Activated T-cell treated with anti-CD3 and anti-CD28 coated beads, Interleukin-2, amount 50 U/mL, for 72 hours (primary cell): Measurements from ENCODE around the gene MT3. TPM values are rescaled to one million over a fixed set of nuclear protein-coding genes. Genes with fewer than 3 reads are reported as not detected.

ENCODE experiments used
- ATAC-seq, 2 donors: fragments of 150-1000 bp; cut with Tn5 transposase; replicated peaks in 1 of 2; 2 replicates each; pipeline ENCODE4 v1.10.0; 2021; ENCODE audit warnings: moderate library complexity in 2 of 2, mild to moderate bottlenecking in 1 of 2
- DNase-seq, 2 donors: peaks; one replicate each; pipeline ENCODE4 v3.0.0; 2021 to 2022; ENCODE audit warnings: mixed read lengths in 1 of 2
- H3K27ac Mint-ChIP-seq: one replicate; pipeline ENCODE4 v1.8.0; 2022; ENCODE audit warnings: mild to moderate bottlenecking, moderate library complexity, mixed read lengths
- H3K27me3 Mint-ChIP-seq: one replicate; pipeline ENCODE4 v1.8.0; 2022; ENCODE audit warnings: low read depth, mixed read lengths
- H3K36me3 Mint-ChIP-seq, 2 donors: one replicate each; pipeline ENCODE4 v1.8.0; 2022; ENCODE audit warnings: mixed read lengths in 2 of 2, mild to moderate bottlenecking in 1 of 2; ENCODE audit not compliant: insufficient read depth in 2 of 2
- H3K4me1 Mint-ChIP-seq: one replicate; pipeline ENCODE4 v1.8.0; 2022; ENCODE audit warnings: low read depth, mixed read lengths
- H3K4me3 Mint-ChIP-seq, 2 donors: one replicate each; pipeline ENCODE4 v1.8.0; 2022; ENCODE audit warnings: mild to moderate bottlenecking in 2 of 2, mixed read lengths in 2 of 2, moderate library complexity in 2 of 2
- H3K9me3 Mint-ChIP-seq, 2 donors: one replicate each; pipeline ENCODE4 v1.8.0; 2022; ENCODE audit warnings: mixed read lengths in 2 of 2
- total RNA-seq, 2 donors: library from RNA; stranded (reverse); gene quantifications; one replicate each; pipeline ENCODE4 v1.2.3, GENCODE V29; 2022

Gene MT3
- total RNA-seq, 2 donors from 2014 or later, result 3.9 to 6.8 TPM

- H3K36me3 Mint-ChIP-seq, result no peaks in the 10 kb centered on the region
- H3K27ac Mint-ChIP-seq, result no peak overlapping the region
- H3K27me3 Mint-ChIP-seq, result peaks cover 38% of the 10 kb centered on the region
- H3K4me3 Mint-ChIP-seq, result no peak overlapping the region
- peaks cover 14% of the 10 kb centered on the region for H3K4me1 Mint-ChIP-seq
- DNase-seq, result no peak
- no peak for ATAC-seq
- H3K9me3 Mint-ChIP-seq, result no peaks in the 10 kb centered on the region
Measured at GRCh38 chr16:56591377-56592060, 2.2 kb downstream of the MT3 start.

DNA sequence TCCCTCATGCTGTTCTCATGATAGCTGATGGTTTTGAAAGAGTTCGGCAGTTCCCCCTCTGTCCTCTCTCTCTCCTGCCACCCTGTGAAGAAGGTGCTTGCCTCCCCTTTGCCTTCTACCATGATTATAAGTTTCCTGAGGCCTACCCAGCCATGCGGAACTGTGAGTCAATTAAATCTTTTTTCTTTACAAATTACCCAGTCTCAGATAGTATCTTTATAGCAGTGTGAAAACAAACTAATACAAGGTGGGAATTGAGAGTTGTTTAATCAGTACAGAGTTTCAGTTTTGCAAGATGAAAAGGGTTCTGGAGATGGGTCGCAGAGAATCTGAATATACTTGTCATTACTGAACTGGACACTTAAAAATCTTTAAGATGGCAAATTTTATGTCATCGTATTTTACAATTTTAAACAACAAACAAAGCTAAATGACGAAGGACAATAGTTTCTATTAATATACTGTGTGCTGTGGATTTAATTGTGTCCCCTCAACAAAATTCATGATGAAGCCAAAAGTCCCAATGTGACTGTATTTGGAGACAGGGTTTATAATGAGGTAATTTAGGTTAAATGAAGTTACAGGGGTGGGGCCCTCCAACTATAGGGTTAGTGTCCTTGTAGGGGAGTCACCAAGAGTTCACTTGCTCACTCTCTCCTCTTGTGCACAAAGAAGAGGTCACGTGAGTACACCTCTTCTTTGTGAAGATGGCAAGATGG is 4.4 kb downstream of the MT3 start:
- Mint-ChIP-seq H3K4me3 (no peak overlapping the region), H3K4me1 (peaks cover 18% of the 10 kb centered on the region), H3K27ac (no peak overlapping the region), H3K9me3 (no peaks in the 10 kb centered on the region), H3K27me3 (peaks cover 23% of the 10 kb centered on the region), H3K36me3 (no peaks in the 10 kb centered on the region)
- no peak for DNase-seq
- ATAC-seq, result no peak

- H3K27ac Mint-ChIP-seq, result no peak overlapping the region
- H3K4me3 Mint-ChIP-seq, result no peak overlapping the region
- H3K27me3 Mint-ChIP-seq, result peaks cover 19% of the 10 kb centered on the region
- peaks cover 16% of the 10 kb centered on the region for H3K4me1 Mint-ChIP-seq
- no peaks in the 10 kb centered on the region for H3K36me3 Mint-ChIP-seq
- ATAC-seq, result no peak
- no peak for DNase-seq
- H3K9me3 Mint-ChIP-seq, result no peaks in the 10 kb centered on the region
Measured at GRCh38 chr16:56594292-56594619, 4.9 kb downstream of the MT3 start.

DNA sequence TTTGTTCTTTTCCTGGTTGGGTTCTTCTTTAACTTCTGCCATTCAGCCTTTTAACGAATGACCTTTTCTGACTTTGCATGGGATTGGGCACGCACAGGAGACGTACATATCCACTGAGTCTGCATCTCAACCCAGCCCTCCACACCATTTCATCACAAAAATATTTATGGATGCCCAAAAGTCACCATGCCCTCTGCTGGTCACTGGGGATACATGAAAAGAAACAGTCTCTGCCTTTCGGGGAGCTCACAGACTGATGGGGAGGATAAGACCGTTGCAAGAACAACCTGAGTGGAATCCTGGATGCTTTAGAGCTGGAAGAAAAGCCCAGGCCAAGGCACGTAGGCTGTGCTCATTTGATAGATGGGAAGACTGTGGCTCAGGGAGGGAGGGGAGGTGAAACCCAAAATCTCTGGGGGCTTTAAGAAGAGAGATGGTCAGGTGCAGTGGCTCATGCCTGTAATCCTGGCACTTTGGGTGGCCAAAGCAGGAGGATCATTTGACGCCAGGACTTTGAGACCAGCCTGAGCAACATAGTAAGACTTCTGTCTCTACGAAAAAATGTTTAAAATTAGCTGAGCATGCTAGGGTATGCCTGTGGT is 11.2 kb downstream of the MT3 start:
- H3K36me3 Mint-ChIP-seq, result no peaks in the 10 kb centered on the region
- peaks cover 17% of the 10 kb centered on the region for H3K4me1 Mint-ChIP-seq
- no peaks in the 10 kb centered on the region for H3K9me3 Mint-ChIP-seq
- peak; percentile 33 to 45 for DNase-seq
- peak; percentile 46 to 54 for ATAC-seq
- H3K27me3 Mint-ChIP-seq, result peaks cover 14% of the 10 kb centered on the region
- no peak overlapping the region for H3K27ac Mint-ChIP-seq
- H3K4me3 Mint-ChIP-seq, result no peak overlapping the region

- no peak for DNase-seq
- Mint-ChIP-seq H3K4me1 (peaks cover 25% of the 10 kb centered on the region), H3K36me3 (no peaks in the 10 kb centered on the region), H3K27me3 (peaks cover 14% of the 10 kb centered on the region), H3K9me3 (peaks cover 0 to 2% of the 10 kb centered on the region in 2 donors), H3K4me3 (no peak overlapping the region), H3K27ac (no peak overlapping the region)
- no peak for ATAC-seq
Measured at GRCh38 chr16:56601325-56601724, 12.0 kb downstream of the MT3 start.

GRCh38 chr16:56603589-56603988 is 14.3 kb downstream of the MT3 start:
- ATAC-seq (no peak), DNase-seq (no peak)
- peaks cover 38% of the 10 kb centered on the region for H3K4me1 Mint-ChIP-seq

GRCh38 chr16:56604966-56605365 is 15.6 kb downstream of the MT3 start:
- no peak overlapping the region for H3K4me3 Mint-ChIP-seq

More at GRCh38 chr16:56603589-56603988, 14.3 kb downstream of the MT3 start:
- H3K4me3 Mint-ChIP-seq, result no peak overlapping the region
- H3K27ac Mint-ChIP-seq, result no peak overlapping the region
- peaks cover 0 to 1% of the 10 kb centered on the region in 2 donors for H3K36me3 Mint-ChIP-seq
- peaks cover 14% of the 10 kb centered on the region for H3K27me3 Mint-ChIP-seq
- H3K9me3 Mint-ChIP-seq, result peaks cover 0 to 2% of the 10 kb centered on the region in 2 donors

GRCh38 chr16:56605475-56605874 is 16.1 kb downstream of the MT3 start:
- peaks cover 2 to 10% of the 10 kb centered on the region in 2 donors for H3K36me3 Mint-ChIP-seq
- H3K27ac Mint-ChIP-seq, result no peak overlapping the region
- H3K4me3 Mint-ChIP-seq, result no peak overlapping the region
- H3K4me1 Mint-ChIP-seq, result peaks cover 47% of the 10 kb centered on the region
- peaks cover 9% of the 10 kb centered on the region for H3K27me3 Mint-ChIP-seq
- DNase-seq, result no peak
- peaks cover 0 to 2% of the 10 kb centered on the region in 2 donors for H3K9me3 Mint-ChIP-seq
- no peak for ATAC-seq

More at GRCh38 chr16:56604966-56605365, 15.6 kb downstream of the MT3 start:
- H3K4me1 Mint-ChIP-seq, result peaks cover 46% of the 10 kb centered on the region
- no peak overlapping the region for H3K27ac Mint-ChIP-seq
- H3K9me3 Mint-ChIP-seq, result peaks cover 0 to 2% of the 10 kb centered on the region in 2 donors
- DNase-seq (no peak), ATAC-seq (no peak)
- H3K36me3 Mint-ChIP-seq, result peaks cover 2 to 10% of the 10 kb centered on the region in 2 donors
- peaks cover 14% of the 10 kb centered on the region for H3K27me3 Mint-ChIP-seq

DNA sequence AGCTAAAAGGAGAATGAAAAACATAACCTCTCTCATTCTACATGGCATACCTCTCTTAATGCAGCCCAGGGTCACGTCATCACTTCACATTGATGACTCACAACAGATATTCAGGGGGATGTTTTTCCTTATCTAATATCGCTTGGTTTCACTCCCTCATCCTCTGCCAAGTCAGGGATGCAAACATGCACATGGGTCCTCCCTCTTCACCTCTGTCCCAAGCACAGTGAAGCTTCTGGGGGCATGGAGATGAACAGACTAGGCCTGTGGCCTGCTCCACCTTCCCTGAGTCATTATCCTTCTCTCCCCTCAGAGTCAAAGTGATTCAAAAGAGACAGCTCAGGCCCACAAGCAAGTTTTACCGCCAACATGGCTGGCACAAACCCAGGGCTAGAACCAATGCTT is 16.7 kb downstream of the MT3 start:
- H3K36me3 Mint-ChIP-seq, result peaks cover 2 to 10% of the 10 kb centered on the region in 2 donors
- H3K4me1 Mint-ChIP-seq, result peaks cover 51% of the 10 kb centered on the region
- H3K27me3 Mint-ChIP-seq, result peaks cover 3% of the 10 kb centered on the region
- peak in 1 of 2 donors; percentile 41 for DNase-seq
- H3K9me3 Mint-ChIP-seq, result peaks cover 0 to 2% of the 10 kb centered on the region in 2 donors
- ATAC-seq, result no peak
- peak overlapping the region; percentile 43 for H3K27ac Mint-ChIP-seq
- peak overlapping the region in 1 of 2 donors; percentile 40 for H3K4me3 Mint-ChIP-seq

DNA sequence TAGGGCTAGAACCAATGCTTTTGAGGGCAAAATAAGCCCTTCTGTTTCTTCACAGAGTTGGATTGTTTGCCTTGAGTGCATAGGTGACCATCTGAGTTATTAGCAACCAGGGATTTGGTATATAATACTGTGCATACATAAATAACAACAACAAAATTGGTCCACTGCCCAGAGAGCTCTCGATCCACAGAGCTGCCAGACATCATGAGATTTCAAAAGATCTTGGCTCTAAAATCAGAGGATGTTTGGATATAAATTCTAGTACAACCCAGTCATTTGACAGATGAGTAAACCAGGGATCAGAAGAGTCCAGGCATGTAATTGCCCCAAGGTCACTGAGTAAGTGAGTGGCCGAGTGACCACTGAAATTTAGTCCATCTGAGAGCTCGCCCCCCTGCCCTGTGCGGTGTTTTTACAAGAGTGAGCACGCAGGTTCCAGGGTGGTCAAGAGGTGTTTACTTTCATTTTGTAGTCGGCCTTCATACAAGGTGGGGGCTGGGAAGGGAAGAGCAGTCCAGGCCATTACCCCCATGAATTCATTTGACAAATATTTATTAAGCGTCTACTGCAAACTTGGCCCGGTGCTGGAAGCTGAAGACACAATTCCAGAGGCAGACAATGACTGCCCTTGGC is 17.3 kb downstream of the MT3 start:
- DNase-seq (no peak), ATAC-seq (no peak)
- H3K9me3 Mint-ChIP-seq, result peaks cover 0 to 2% of the 10 kb centered on the region in 2 donors
- H3K4me3 Mint-ChIP-seq, result peak overlapping the region; percentile 40 to 100
- H3K4me1 Mint-ChIP-seq, result peaks cover 56% of the 10 kb centered on the region
- peak overlapping the region; percentile 43 for H3K27ac Mint-ChIP-seq
- peaks cover 2 to 10% of the 10 kb centered on the region in 2 donors for H3K36me3 Mint-ChIP-seq
- no peaks in the 10 kb centered on the region for H3K27me3 Mint-ChIP-seq

GRCh38 chr16:56607109-56607618 is 17.8 kb downstream of the MT3 start:
- Mint-ChIP-seq H3K36me3 (peaks cover 2 to 10% of the 10 kb centered on the region in 2 donors), H3K27ac (peak overlapping the region; percentile 43), H3K4me3 (peak overlapping the region; percentile 99 to 100), H3K27me3 (no peaks in the 10 kb centered on the region), H3K4me1 (peaks cover 59% of the 10 kb centered on the region), H3K9me3 (peaks cover 0 to 2% of the 10 kb centered on the region in 2 donors)
- DNase-seq, result no peak
- ATAC-seq, result no peak

DNA sequence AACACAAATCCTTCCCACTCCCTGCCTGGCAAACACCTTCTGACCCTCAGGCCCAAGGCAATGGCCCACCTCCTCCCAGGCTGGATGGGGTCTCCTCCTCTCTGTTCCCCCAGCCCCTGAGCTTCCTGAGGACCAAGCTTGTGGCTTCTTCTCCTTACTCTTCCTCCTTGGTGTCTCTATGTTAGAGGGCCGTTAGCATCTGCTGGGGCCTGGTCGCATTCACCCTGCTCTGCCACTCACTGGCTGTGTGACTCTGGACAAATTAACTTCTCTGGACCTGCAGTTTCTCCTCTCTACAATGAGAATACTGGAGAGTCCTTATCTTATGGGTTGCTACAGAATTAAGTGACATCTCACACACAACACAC is 18.3 kb downstream of the MT3 start:
- Mint-ChIP-seq H3K36me3 (peaks cover 2 to 10% of the 10 kb centered on the region in 2 donors), H3K4me3 (peak overlapping the region; percentile 99 to 100), H3K27ac (peak overlapping the region; percentile 87), H3K9me3 (peaks cover 0 to 2% of the 10 kb centered on the region in 2 donors), H3K4me1 (peaks cover 64% of the 10 kb centered on the region), H3K27me3 (no peaks in the 10 kb centered on the region)
- ATAC-seq (no peak), DNase-seq (no peak)
